Kidney (tissue), 14 donors: ENCODE measurements around the gene KIF5C. TPM values are rescaled to one million over a fixed set of nuclear protein-coding genes. Genes with fewer than 3 reads are reported as not detected.

ENCODE experiments used
- DNase-seq, 5 donors: peaks; one replicate each; pipeline ENCODE4 v3.0.0-alpha.2; 2013 to 2020
- FAIRE-seq: peaks from 2 replicates; lab custom pipeline; 2012; peaks lifted over from hg19 to GRCh38; lab: Jason Lieb, UNC
- H3K27ac ChIP-seq, 2 donors: one replicate each; pipeline ENCODE4 v1.7.0; 2013; ENCODE audit warnings: low read depth in 2 of 2, low read length in 2 of 2, inconsistent platforms in 1 of 2
- H3K27me3 ChIP-seq: one replicate; pipeline ENCODE4 v1.7.1; 2013; ENCODE audit warnings: low read length, inconsistent platforms; ENCODE audit not compliant: control insufficient read depth, insufficient read depth
- H3K36me3 ChIP-seq, 3 donors: one replicate each; pipeline versions ENCODE4 v1.7.0 to v1.7.1; 2013; ENCODE audit warnings: low read length in 3 of 3, control low read depth in 1 of 3, inconsistent platforms in 1 of 3; ENCODE audit not compliant: insufficient read depth in 3 of 3, control insufficient read depth in 2 of 3
- H3K4me1 ChIP-seq, 3 donors: one replicate each; pipeline versions ENCODE4 v1.7.0 to v1.7.1; 2013; ENCODE audit warnings: low read length in 3 of 3, inconsistent platforms in 1 of 3, low read depth in 1 of 3; ENCODE audit not compliant: control insufficient read depth in 2 of 3, insufficient read depth in 2 of 3
- H3K4me3 ChIP-seq, 3 donors: one replicate each; pipeline versions ENCODE4 v1.7.0 to v1.8.1; 2013; ENCODE audit warnings: low read length in 3 of 3, control low read depth in 1 of 3, inconsistent platforms in 1 of 3
- H3K9ac ChIP-seq, 3 donors: one replicate each; pipeline versions ENCODE4 v1.7.0 to v1.7.1; 2013; ENCODE audit warnings: low read length in 3 of 3, control low read depth in 1 of 3, inconsistent platforms in 1 of 3
- H3K9me3 ChIP-seq, 3 donors: one replicate each; pipeline versions ENCODE4 v1.7.0 to v1.7.1; 2013; ENCODE audit warnings: low read length in 3 of 3, control low read depth in 1 of 3, inconsistent platforms in 1 of 3; ENCODE audit not compliant: control insufficient read depth in 2 of 3, insufficient read depth in 1 of 3
- CTCF ChIP-seq: IDR thresholded peaks from 3 replicates; pipeline ENCODE4 v1.5.1; 2012; ENCODE audit warnings: mild to moderate bottlenecking, moderate library complexity, borderline replicate concordance; ENCODE audit not compliant: insufficient read depth; ENCODE audit errors: extremely low read depth
- intact Hi-C: fragments of 100-400 bp; cut with DNase I; formaldehyde crosslinking; loops from one replicate; pipeline ENCODE4 v1.11.1; 2022
- polyA plus RNA-seq: library from polyadenylated mRNA; stranded (reverse); fragments of 350-450 nt; fragmentation: Illumina TruSeq; extraction: RNeasy Lipid Tissue Mini Kit (QIAGEN cat#74804); gene quantifications from one replicate; pipeline ENCODE4 v1.2.3, GENCODE V29; 2014; ENCODE audit warnings: low read depth, low replicate concordance; ENCODE audit not compliant: insufficient read depth
- total RNA-seq: library from RNA; stranded (reverse); fragmentation: NEBNext Ultra II Directional; extraction: Animal tissue kit (Norgen Biotek cat#: 25700); gene quantifications from one replicate; pipeline ENCODE4 v1.2.1, GENCODE V29; 2021
- donor health status: control.
- donor health status: control.
- donor health status: control.
- donor health status: control.
- donor health status: control.
- donor health status: DM: yes; HTN: yes; CAD: no.
- donor health status: Normal renal cell carcinoma (clear cell type).

The KIF5C gene
- total and polyA plus RNA-seq, 2 donors from 2014 or later: 1.0 to 3.6 TPM

- Histone ChIP-seq H3K9me3 (no peaks in the 10 kb centered on the region), H3K4me1 (no peaks in the 10 kb centered on the region), H3K4me3 (no peak overlapping the region), H3K36me3 (no peaks in the 10 kb centered on the region), H3K9ac (no peak overlapping the region), H3K27me3 (no peaks in the 10 kb centered on the region), H3K27ac (no peak overlapping the region)
- no peak for TF ChIP-seq CTCF
- no peak for FAIRE-seq
- intact Hi-C loops: no loop called here
- no peak for DNase-seq
Observed at GRCh38 chr2:149041482-149041881, 166.5 kb downstream of the KIF5C start.

DNA sequence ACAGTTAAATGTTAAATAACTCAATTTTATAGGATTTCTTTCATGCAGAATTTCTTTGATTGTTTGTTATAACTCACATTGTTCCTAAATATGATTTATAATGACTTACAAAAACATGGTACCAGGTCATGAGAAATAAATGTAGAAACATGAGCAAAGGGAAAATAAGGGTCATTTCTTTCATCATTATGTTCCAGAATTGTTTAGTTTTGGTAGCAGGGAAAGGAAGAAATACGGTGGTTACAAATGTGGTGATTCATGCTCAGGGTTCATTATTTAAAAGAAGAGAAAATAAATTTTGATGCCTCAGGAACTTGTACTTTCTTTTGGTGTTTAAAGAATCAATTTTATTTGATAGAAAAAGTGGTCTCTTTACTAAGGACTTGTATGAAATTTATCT, 167.9 kb downstream of the KIF5C start:
- Histone ChIP-seq H3K36me3 (no peaks in the 10 kb centered on the region), H3K4me1 (no peaks in the 10 kb centered on the region), H3K4me3 (no peak overlapping the region), H3K9me3 (peaks cover 0 to 7% (median 0%) of the 10 kb centered on the region in 3 donors), H3K27ac (no peak overlapping the region), H3K27me3 (no peaks in the 10 kb centered on the region), H3K9ac (no peak overlapping the region)
- no peak for TF ChIP-seq CTCF
- FAIRE-seq (no peak), DNase-seq (no peak)
- intact Hi-C loops: no loop called here

DNA sequence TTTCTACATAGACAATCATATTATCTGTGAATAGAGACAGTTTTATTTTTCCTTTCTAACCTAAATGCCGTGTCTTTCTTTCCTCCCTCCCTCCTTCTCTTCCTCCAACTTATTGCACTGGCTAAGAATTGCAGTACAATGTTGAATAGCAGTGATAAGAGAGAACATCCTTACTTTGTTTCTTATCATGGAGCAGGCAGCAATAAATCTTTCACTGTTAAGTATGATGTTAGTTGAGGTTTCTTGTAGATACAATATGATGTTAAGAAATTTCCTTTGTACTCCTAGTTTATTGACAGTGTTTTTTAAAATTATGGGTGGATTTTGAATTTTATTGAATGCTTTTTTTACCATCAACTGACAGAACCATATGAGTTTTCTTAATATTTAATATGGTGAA, 169.5 kb downstream of the KIF5C start:
- intact Hi-C loops: no loop called here
- DNase-seq (no peak), FAIRE-seq (no peak)
- Histone ChIP-seq H3K27ac (no peak overlapping the region), H3K36me3 (no peaks in the 10 kb centered on the region), H3K27me3 (no peaks in the 10 kb centered on the region), H3K9ac (no peak overlapping the region), H3K9me3 (peaks cover 0 to 7% (median 0%) of the 10 kb centered on the region in 3 donors), H3K4me1 (no peaks in the 10 kb centered on the region), H3K4me3 (no peak overlapping the region)
- no peak for TF ChIP-seq CTCF

- FAIRE-seq (no peak), DNase-seq (no peak)
- TF ChIP-seq CTCF: no peak
- H3K4me3 ChIP-seq: no peak overlapping the region
- H3K9me3 ChIP-seq: peaks cover 0 to 7% (median 0%) of the 10 kb centered on the region in 3 donors
- H3K27ac ChIP-seq: no peak overlapping the region
- H3K27me3 ChIP-seq: no peaks in the 10 kb centered on the region
- H3K4me1 ChIP-seq: no peaks in the 10 kb centered on the region
- no peaks in the 10 kb centered on the region for H3K36me3 ChIP-seq
- intact Hi-C loops: no loop called here
- no peak overlapping the region for H3K9ac ChIP-seq
Observed at GRCh38 chr2:149047118-149047517, 172.1 kb downstream of the KIF5C start.
